ENCODE results near the gene RTRAF. TPM values are rescaled to one million over a fixed set of nuclear protein-coding genes. Genes with fewer than 3 reads are reported as not detected.

RTRAF gene
- total and polyA plus RNA-seq, 2 of the 8 experiments (the other 6 are each of a cell fraction or from before 2014, with no cell fraction given), result 149 to 359 TPM

DNA sequence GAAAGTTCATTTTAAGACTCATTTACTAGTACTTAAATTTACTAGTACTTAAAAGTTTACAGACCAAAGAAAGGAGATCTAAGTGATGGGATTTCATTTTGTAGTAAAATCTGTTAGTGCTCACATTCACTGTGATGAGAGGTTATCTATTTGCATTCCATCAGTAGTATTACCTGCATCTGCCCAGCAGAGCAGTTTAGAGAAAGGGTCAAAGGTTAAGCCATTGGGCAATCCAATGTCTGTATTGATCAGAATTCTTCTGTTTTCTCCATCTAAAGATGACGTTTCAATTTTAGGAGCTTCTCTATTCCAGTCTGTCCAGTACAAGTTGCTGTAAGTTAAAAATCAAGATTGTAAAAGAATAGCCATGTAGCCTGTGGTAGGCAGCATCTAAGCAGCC is 18.3 kb downstream of the RTRAF start:
- H3K79me1 ChIP-seq (ENCODE audit: low read depth, low read length), result no peaks in the 10 kb centered on the region; the same call in 1 of the 2 replicates
- H4K91ac ChIP-seq (replicated peaks; ENCODE audit: insufficient read length, low read length), result no peak overlapping the region
- no peak overlapping the region for H3K18ac ChIP-seq (ENCODE audit: extremely low read depth, low read length)
- H3K79me2 ChIP-seq (ENCODE audit: control insufficient read depth in 1 of 2, insufficient read depth in 2 of 2, low read length in 2 of 2), result no peaks in the 10 kb centered on the region
- H2BK12ac ChIP-seq (ENCODE audit: low read depth, low read length), result no peak overlapping the region
- H3K56ac ChIP-seq (replicated peaks; ENCODE audit: insufficient read length, low read depth, low read length), result no peak overlapping the region
- no peak overlapping the region for H2BK20ac ChIP-seq (ENCODE audit: low read length)
- 90% methylated on average over 1 of the region's 1 CpG; no CpG with 5 or more reads in 1 of the 2 experiments for WGBS, 2 experiments (ENCODE audit: extremely low coverage in 1 of 2, insufficient coverage in 1 of 2, insufficient read length in 1 of 2, insufficient replicate concordance in 2 of 2, low coverage in 1 of 2, low lambda C conversion rate in 2 of 2, missing lambda C conversion rate in 1 of 2)
- no peak overlapping the region for H3K14ac ChIP-seq (ENCODE audit: insufficient read length)
- FAIRE-seq (no peak), DNase-seq (ENCODE audit: low read depth in 1 of 2, low spot score in 2 of 2) (no peak)
- no peak overlapping the region for H2BK120ac ChIP-seq (replicated peaks; ENCODE audit: low read depth, low read length)
- H3K9ac ChIP-seq (replicated peaks in 1 of 4; ENCODE audit: extremely low read depth in 1 of 4, low read depth in 3 of 4, low read length in 3 of 4), result no peak overlapping the region
- no peak overlapping the region for H2AFZ ChIP-seq (ENCODE audit: low read length)
- no peak overlapping the region for H2BK15ac ChIP-seq (ENCODE audit: low read length)
- no peaks in the 10 kb centered on the region for H3K27me3 ChIP-seq (replicated peaks in 1 of 4; ENCODE audit: control insufficient read depth in 3 of 4, extremely low read depth in 1 of 4, insufficient read depth in 3 of 4, low read length in 3 of 4)
- H3K23me2 ChIP-seq (ENCODE audit: low read depth, low read length), result no peaks in the 10 kb centered on the region
- CTCF ChIA-PET (ENCODE audit: partially characterized antibody), result interaction anchor here (0.9 to 4.3 kb wide), 6 partner anchors 8 to 125 kb away, joined by 3 to 27 read pairs (median 6); no protein-coding TSS in a partner anchor
- no peak overlapping the region for H2BK5ac ChIP-seq (ENCODE audit: low read depth, low read length)
- H3K4me2 ChIP-seq (ENCODE audit: insufficient read depth in 1 of 2, low read depth in 2 of 2, low read length in 2 of 2), result no peak overlapping the region
- no peak overlapping the region for H3K23ac ChIP-seq (ENCODE audit: insufficient read length)
- peaks cover 3 to 9% of the 10 kb centered on the region in 2 experiments for H4K20me1 ChIP-seq (replicated peaks in 1 of 2; ENCODE audit: control insufficient read depth in 1 of 2, insufficient read depth in 2 of 2, low read length in 2 of 2)
- no peak overlapping the region for H3K27ac ChIP-seq (ENCODE audit: low read depth, low read length)
- H3K4ac ChIP-seq (replicated peaks; ENCODE audit: insufficient read length, low read depth, low read length), result no peak overlapping the region
- H3K4me1 ChIP-seq (replicated peaks in 1 of 4; ENCODE audit: control insufficient read depth in 3 of 4, insufficient read depth in 4 of 4, low read length in 3 of 4), result peaks cover 0 to 3% (median under 1%) of the 10 kb centered on the region in 4 experiments; a peak in 3 of 7 replicates
- POLR2A ChIA-PET (ENCODE audit: partially characterized antibody), result interaction anchor here (1.0 kb wide), 1 partner anchor 13 kb away, joined by 3 read pairs; no protein-coding TSS in a partner anchor
- H3K36me3 ChIP-seq (ENCODE audit: control insufficient read depth in 2 of 4, insufficient read depth in 4 of 4, low read length in 3 of 4), result peaks cover 25 to 93% (median 61%) of the 10 kb centered on the region in 4 experiments
- no peak overlapping the region for H2AK5ac ChIP-seq (ENCODE audit: low read depth, low read length)
- H4K8ac ChIP-seq (ENCODE audit: extremely low read depth, insufficient read depth, low read length), result no peak overlapping the region
- no peak overlapping the region for H4K5ac ChIP-seq (ENCODE audit: insufficient read length, low read depth, low read length)
- no peaks in the 10 kb centered on the region for H3K9me3 ChIP-seq (ENCODE audit: insufficient read depth in 2 of 2, low read depth in 1 of 2, low read length in 1 of 2)
- H3K4me3 ChIP-seq (ENCODE audit: extremely low read depth in 1 of 4, insufficient read depth in 2 of 4, low read depth in 3 of 4, low read length in 4 of 4), result peak overlapping the region in 1 of 4 experiments; percentile 20; a peak in 1 of 8 replicates
- no peak for TF ChIP-seq POLR2A (IDR thresholded peaks at IDR 0.05; ENCODE audit: control extremely low read depth in 1 of 2, low read depth in 2 of 2, low read length in 2 of 2)

Measured in H1 (cell line).